Measurements from ENCODE around the gene PRKCA.
A peak's percentile ranks its signal among the peaks of the same experiment; 100 is the strongest.

The PRKCA gene

GRCh38 chr17:66495035-66495434 is 192.6 kb downstream of the PRKCA start:
- no peak for DNase-seq

GRCh38 chr17:66496306-66496705 is 193.9 kb downstream of the PRKCA start:
- no peak for DNase-seq

- DNase-seq = no peak
Measured at GRCh38 chr17:66498580-66498979, 196.2 kb downstream of the PRKCA start.

GRCh38 chr17:66506641-66507040 is 204.2 kb downstream of the PRKCA start:
- no peak for DNase-seq

- DNase-seq = no peak
Measured at GRCh38 chr17:66507103-66507923, 204.9 kb downstream of the PRKCA start.

- DNase-seq = no peak
Measured at GRCh38 chr17:66507982-66508760, 205.8 kb downstream of the PRKCA start.

GRCh38 chr17:66508896-66509844 is 206.8 kb downstream of the PRKCA start:
- DNase-seq = peak; percentile 8

- no peak for DNase-seq
Measured at GRCh38 chr17:66509926-66510325, 207.5 kb downstream of the PRKCA start.

GRCh38 chr17:66511135-66511534 is 208.7 kb downstream of the PRKCA start:
- DNase-seq = no peak

- DNase-seq = no peak
Measured at GRCh38 chr17:66514227-66514806, 211.9 kb downstream of the PRKCA start.

GRCh38 chr17:66515974-66516373 is 213.6 kb downstream of the PRKCA start:
- DNase-seq = no peak

- no peak for DNase-seq
Measured at GRCh38 chr17:66517336-66518009, 215.1 kb downstream of the PRKCA start.

GRCh38 chr17:66518108-66518507 is 215.7 kb downstream of the PRKCA start:
- no peak for DNase-seq

- DNase-seq = peak; percentile 15
Measured at GRCh38 chr17:66518677-66519076, 216.3 kb downstream of the PRKCA start.

- no peak for DNase-seq
Measured at GRCh38 chr17:66519154-66519553, 216.7 kb downstream of the PRKCA start.

GRCh38 chr17:66520999-66521398 is 218.6 kb downstream of the PRKCA start:
- no peak for DNase-seq

- DNase-seq = no peak
Measured at GRCh38 chr17:66522591-66523272, 220.3 kb downstream of the PRKCA start.

GRCh38 chr17:66523378-66524200 is 221.2 kb downstream of the PRKCA start:
- no peak for DNase-seq

GRCh38 chr17:66524877-66525276 is 222.5 kb downstream of the PRKCA start:
- DNase-seq = no peak

GRCh38 chr17:66525338-66525737 is 222.9 kb downstream of the PRKCA start:
- DNase-seq = no peak
